GM19193 (cell line): ENCODE results near the gene SLC38A4.

Source experiments
- POLR2A ChIP-seq: IDR thresholded peaks from 4 replicates; pipeline ENCODE4 v1.6.1; 2011; ENCODE audit not compliant: insufficient read depth, insufficient read length; ENCODE audit errors: extremely low read depth

Gene SLC38A4

GRCh38 chr12:46764005-46764404, 61.8 kb downstream of the SLC38A4 start:
- no peak for TF ChIP-seq POLR2A

- TF ChIP-seq POLR2A = no peak
These were observed 62.6 kb downstream of the SLC38A4 start for GRCh38 chr12:46763230-46763629.

- no peak for TF ChIP-seq POLR2A
These were observed 71.2 kb downstream of the SLC38A4 start for GRCh38 chr12:46754550-46754949.

- no peak for TF ChIP-seq POLR2A
These were observed 73.4 kb downstream of the SLC38A4 start for GRCh38 chr12:46752396-46752795.

- TF ChIP-seq POLR2A = no peak
These were observed 74.6 kb downstream of the SLC38A4 start for GRCh38 chr12:46751173-46751572.

GRCh38 chr12:46749322-46749721, 76.5 kb downstream of the SLC38A4 start:
- no peak for TF ChIP-seq POLR2A

GRCh38 chr12:46744283-46744682, 81.5 kb downstream of the SLC38A4 start:
- no peak for TF ChIP-seq POLR2A

- no peak for TF ChIP-seq POLR2A
These were observed 82.3 kb downstream of the SLC38A4 start for GRCh38 chr12:46743456-46743855.

GRCh38 chr12:46725332-46725731, 100.5 kb downstream of the SLC38A4 start:
- no peak for TF ChIP-seq POLR2A

- TF ChIP-seq POLR2A = no peak
These were observed 102.0 kb downstream of the SLC38A4 start for GRCh38 chr12:46723629-46724419.

- TF ChIP-seq POLR2A = no peak
These were observed 103.2 kb downstream of the SLC38A4 start for GRCh38 chr12:46722394-46723185.

GRCh38 chr12:46718495-46718894, 107.3 kb downstream of the SLC38A4 start:
- TF ChIP-seq POLR2A = no peak

- TF ChIP-seq POLR2A = no peak
These were observed 107.9 kb downstream of the SLC38A4 start for GRCh38 chr12:46717868-46718267.

GRCh38 chr12:46717159-46717558, 108.6 kb downstream of the SLC38A4 start:
- no peak for TF ChIP-seq POLR2A
